GM12873 (cell line): ENCODE data around the gene OTUD7B.

ENCODE experiments used
- CTCF ChIP-seq: IDR thresholded peaks from 2 replicates; pipeline ENCODE4 v1.5.1; 2012; ENCODE audit warnings: low read depth, mild to moderate bottlenecking, moderate library complexity, low read length, control low read depth; ENCODE audit not compliant: insufficient read depth; ENCODE audit errors: missing control alignments

OTUD7B gene

GRCh38 chr1:150028322-150028721 lies 17.8 kb upstream of the OTUD7B start:
- TF ChIP-seq CTCF: no peak

GRCh38 chr1:150024156-150024555 lies 13.6 kb upstream of the OTUD7B start:
- no peak for TF ChIP-seq CTCF

- TF ChIP-seq CTCF: no peak
Measured at GRCh38 chr1:150022357-150022756, 11.8 kb upstream of the OTUD7B start.

- no peak for TF ChIP-seq CTCF
Measured at GRCh38 chr1:150021191-150021694, 10.7 kb upstream of the OTUD7B start.

GRCh38 chr1:150020711-150021110 lies 10.2 kb upstream of the OTUD7B start:
- TF ChIP-seq CTCF: no peak

- no peak for TF ChIP-seq CTCF
Measured at GRCh38 chr1:150018165-150018564, 7.6 kb upstream of the OTUD7B start.

GRCh38 chr1:150017206-150017750 lies 6.8 kb upstream of the OTUD7B start:
- TF ChIP-seq CTCF: no peak

GRCh38 chr1:150015651-150016131 lies 5.2 kb upstream of the OTUD7B start:
- TF ChIP-seq CTCF: no peak
